Middle frontal gyrus (tissue), 1 donor: ENCODE data around the gene MLN.

Experiments
- DNase-seq: peaks from one replicate; pipeline ENCODE4 v3.0.0-alpha.2; 2015; ENCODE audit warnings: low spot score; ENCODE audit errors: extremely low spot score

MLN gene

DNA sequence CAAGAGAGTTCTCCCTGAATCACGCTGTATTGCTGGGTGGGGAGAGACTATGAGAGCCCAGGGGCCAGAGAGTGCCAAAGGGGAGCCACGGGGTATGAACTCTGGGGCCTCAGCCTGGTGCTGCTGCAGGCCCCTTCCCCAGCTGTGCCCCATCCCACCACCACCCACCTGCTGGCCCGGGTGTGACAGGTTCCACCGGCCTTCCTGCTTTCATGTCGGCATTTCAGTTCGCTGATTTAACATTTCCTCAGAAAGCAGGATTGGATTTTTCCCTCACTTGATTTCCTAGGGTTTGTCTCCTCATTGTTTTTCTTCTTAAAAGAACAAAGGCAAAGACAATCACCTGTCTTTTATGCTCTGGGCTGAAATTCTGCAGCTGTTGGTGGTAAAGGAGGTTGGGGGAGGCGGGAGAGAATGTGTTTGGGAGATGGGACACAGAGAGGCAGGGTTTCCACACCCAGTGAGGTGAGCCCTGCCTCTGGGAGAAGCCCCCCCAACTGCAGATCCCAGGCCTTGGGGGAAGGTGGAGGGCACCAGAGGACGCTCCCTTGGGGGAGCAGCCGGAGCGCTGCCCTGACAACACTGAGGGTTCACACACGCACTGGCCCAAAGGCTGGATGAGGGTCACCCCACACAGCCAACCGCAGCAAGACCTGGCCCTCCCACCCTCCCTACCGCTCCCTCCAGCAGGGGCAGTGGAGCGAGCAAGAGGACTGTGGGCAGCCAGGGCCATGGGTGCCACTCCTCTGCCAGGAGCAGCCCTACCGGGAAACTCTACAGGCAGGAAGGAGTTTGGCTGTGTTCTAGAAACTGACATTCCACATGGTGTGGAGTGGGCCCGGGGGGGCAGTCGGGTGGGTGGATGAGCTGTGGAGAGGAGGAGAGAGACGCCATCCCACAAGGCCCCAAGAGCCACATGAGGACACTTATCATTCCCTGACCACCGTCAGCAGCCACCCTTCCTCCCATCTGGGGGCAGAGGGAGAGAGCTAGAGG is 10.5 kb upstream of the MLN start:
- DNase-seq: no peak

DNA sequence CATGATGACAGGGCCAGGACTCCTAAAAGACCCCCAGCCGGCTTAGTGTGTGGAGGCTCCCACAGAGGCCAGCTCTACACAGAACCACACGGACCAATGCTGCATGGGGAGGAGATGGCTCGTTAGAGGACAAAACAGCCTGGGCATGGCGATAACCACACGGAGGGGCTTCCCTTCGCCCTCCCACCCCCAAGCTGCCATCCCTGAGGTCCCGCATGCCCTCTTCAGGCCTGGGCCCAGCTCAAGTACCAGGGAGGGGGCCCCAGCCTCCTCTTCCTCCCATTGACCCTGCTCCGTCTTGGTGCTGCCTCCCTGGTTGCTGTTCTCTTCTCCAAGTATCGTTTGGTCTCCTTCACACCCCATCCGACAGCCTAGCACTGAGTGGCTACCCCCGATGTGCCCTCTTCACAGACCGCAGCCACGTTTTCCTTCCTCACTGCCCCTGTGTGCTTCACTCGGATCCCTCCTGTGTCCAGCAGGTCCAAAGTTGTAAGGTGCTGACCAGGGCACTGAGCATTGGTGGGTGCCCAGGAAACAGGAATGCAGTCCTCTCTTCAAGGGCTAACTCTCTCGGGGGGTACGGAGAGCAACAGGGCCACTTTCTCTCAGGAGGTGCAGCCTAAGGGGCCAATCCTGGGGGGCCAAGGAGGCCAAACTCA is 9.6 kb upstream of the MLN start:
- no peak for DNase-seq

DNA sequence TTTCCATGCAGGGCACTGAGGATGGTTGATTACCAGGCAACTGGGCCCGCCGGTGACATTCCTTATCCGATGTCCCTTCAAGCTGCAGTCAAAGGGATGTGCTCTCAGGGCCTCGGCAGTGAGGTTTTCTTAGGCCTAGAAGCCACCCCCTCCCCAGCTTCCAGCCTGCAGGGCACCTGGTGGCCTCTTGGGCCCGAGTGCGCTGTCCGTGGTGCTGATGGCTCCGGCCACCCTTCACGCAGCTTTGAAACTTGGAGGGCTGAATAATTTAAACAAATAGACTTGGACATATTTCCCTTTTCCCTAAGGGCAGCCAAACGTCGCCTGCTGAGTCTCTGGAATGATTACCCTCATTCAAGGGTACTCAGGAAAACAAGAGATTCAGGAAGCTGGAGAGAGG is 8.9 kb upstream of the MLN start:
- DNase-seq: no peak

DNA sequence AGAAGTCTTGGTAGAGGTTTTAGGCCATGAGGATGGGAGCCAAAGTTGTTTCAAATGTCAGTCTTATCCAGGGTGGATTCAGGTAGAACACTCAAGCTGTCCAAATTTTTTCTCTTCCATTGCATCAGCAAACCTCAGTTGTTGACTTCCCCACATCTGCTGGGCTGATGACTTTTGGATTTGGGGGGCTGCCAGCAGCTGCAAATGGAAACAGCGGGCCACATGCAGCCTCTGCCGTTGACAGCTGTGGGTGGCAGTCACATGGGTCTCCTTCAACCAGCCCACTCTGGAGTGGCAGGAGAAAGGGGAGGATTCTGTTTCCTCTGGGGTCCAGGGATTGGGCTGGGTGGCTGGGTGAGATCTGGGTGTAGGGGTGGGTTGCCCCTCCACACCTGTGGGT is 5.8 kb upstream of the MLN start:
- no peak for DNase-seq

DNA sequence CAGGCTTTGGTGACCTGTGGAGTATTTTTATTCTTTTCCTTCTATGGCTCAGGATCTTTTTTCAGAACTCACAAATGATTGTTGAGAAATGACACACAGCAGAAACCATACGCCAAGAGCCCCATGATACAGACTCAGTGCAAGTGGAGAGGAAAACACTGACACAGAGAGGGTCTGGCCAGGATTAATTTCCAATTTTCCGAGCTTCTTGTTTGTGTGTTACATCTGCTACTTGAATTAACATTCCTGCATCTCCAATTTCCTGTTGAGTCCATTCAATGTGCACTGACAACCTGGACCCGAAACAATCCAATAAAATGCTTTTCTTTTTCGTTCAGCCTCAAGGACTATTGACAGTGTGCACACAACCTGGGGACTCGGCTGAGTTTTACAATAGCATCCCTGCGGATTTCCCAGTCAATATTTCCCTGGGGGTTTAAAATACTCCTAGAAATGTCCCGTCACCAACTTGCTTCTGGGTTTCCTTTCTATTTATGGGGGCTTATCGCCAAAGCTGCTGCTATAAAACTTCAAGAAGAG is 4.9 kb upstream of the MLN start:
- DNase-seq: no peak

DNA sequence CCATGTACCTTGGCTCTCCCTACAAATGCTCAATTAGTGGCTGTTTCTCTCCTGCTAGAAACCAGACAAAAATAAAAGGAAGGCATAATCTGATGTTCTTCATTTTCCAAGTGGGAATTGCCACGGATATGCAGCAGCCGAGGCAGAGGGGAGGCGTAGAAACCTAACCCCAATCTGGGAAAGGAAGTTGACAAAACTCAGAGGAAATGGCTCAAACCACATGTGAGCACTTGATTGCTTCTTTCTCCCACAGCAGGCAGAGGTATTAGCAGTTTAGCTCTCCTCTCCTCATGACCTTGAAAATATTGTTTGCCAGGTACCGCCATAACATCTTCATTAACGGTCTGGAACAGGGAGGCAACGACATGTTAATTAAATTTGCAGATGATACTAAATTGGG is 3.8 kb upstream of the MLN start:
- DNase-seq: no peak

DNA sequence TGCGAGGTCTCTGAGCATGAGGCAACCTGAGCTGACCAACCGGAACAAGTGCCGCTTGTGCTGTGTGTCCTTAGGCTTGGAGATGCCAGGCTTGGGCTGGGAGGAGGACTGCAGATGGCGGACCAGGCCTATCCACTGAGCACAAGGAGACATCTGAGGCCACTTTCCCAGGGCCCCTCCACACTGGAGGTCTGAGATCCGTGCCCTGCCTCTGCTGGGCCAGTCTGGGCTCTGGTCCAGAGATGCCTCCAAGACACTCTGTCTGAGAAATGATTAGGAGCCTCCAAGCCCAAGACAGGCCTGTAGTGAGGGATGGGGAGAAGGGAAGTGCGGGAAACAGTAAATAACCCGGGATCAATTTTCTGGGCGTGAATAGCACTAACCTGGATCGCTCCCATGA is 3.0 kb upstream of the MLN start:
- no peak for DNase-seq

DNA sequence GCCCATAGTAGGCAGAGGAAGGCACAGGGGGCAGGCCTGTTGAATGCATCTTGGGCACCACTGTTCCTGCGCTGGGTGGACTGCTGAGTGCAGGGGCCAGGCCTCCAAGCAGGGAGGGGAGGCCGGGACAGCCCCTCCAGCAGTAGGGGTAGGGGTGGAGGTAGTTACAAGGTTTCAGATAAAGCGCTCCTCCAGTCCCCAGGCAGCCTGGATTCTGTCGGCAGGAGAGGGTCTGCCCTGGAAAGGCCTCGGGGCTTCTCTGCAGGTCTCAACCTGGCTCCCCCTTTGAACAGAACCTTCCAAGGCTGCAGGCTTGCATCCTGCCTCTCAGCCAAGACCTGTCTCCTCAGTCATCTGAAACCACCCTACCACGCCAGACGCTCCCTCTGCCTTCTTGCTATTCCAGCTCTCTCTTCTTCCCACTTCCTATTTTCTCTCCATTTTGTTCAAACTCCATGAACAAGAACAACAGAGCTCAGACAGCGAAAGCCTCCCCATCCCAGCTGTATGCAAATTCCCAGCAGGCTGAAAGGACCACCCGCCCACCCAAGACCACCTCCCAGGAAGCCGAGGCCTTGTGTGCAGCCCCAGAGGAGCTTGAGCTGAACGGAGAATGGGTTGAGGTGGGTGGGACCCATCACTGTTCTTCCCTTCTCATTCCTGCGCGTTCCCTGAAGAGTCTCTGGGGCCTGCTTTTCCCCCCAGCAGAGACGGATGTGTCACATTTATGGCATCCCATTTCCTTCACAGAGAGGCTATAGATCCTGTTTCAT is 1.4 kb downstream of the MLN start:
- no peak for DNase-seq

DNA sequence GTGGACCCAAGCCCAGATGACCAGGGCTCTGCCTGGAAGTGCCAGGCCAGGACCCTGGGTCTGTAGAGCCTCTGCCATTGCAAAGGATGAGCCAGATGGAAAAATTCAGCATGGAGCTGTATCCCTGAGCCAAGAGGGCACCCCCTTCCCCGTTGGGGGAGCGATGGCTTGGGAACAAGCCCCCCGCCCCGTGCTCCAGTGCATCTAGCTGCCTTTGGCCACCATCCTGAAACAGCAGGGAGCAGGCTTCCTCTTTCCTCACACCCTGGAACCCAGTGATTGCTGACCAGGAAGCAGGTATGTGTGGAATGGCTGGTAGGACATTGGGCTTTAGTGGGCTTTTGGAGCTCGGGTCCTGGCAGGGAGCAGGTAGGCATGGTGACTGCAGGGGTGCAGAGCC is 2.2 kb downstream of the MLN start:
- DNase-seq: no peak

DNA sequence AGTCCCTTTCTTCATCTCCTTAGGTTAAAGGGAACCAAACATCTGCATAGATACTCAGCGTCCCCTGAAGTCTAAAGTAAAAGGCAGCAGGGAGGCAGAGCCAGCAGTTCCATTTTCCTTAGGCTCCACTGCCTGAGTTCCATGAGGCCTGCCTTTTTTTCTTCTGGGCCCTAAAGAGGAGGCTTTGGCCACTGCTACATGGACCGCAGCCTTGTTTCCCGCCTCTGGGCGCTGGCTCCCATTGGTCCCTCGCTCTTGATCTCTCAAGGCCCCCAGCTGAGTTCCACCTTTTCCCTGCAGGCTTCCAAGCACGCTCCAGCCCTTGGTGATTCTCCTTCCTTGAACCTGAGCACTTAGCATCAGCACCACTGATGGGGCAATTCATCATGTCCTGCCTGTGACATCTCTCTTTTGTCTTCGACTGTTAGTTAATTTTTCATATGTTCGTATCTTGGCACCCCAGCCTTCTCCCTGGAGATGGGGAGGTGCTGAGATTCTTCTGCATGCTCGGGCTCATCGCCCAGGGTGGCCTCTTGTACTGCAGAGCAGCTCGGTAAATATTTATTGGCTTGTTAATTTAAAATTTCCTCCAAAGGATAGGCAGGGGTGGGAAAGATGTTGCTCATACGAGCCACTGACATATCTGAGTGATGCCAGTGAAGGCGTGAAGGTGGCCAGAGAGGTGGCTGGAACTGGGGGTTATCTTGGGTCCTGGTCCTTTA is 3.4 kb downstream of the MLN start:
- DNase-seq: no peak

DNA sequence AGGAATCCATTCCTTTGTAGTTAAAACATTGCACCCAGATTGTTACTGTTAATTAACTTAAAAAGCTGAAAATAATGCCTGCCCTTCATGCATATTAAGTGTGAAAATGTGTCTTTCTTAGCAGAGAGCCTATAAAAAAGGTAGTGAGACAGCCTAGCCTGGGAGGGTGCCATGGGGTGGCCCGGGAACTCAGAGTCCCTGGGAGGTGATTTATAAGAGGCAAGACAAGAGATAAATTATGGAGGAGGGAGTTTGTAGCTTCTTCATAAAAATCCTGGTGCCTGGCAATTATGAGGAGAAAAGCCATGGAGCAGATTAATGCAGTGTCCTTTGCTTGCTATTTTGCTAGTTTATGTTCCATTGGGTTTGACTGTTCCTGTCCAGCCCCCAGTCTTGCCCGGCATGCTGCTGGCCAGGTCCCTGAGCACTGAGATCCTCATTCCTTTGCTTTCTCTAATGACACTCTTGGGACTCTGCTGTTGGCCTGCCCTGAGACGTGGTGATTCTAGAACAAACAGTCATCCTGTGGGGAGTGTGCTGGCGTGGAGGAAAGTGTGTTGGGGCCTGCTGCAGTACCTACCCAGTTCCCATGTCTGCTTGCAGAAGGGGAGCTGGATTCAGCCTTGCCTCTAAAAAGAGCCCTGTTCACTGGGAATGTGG is 4.2 kb downstream of the MLN start:
- DNase-seq: no peak

DNA sequence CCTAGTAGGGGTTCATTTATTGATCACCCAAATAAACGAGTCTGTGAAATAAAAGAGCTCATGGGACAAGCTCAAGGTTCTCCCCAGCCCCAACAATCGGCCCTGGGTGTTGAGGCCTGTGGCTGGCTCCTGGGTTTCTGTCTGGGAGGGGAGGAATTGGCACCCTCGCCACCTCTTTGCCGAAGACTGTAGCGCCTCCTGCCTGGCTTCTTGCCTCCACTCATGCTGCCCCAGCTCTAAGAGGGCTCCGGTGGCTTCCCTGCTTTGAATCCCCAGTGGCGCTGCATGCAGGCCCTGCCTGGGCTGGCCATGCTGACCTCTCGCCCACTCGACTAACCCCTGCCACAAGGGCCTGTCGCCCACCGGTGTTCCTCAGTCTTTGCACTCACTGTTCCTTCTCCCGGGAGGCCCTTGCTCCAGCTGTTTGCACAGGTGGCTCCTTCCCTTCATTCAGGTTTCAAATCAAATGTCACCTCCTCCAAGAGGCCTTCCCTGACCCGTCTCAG is 5.4 kb downstream of the MLN start:
- no peak for DNase-seq

DNA sequence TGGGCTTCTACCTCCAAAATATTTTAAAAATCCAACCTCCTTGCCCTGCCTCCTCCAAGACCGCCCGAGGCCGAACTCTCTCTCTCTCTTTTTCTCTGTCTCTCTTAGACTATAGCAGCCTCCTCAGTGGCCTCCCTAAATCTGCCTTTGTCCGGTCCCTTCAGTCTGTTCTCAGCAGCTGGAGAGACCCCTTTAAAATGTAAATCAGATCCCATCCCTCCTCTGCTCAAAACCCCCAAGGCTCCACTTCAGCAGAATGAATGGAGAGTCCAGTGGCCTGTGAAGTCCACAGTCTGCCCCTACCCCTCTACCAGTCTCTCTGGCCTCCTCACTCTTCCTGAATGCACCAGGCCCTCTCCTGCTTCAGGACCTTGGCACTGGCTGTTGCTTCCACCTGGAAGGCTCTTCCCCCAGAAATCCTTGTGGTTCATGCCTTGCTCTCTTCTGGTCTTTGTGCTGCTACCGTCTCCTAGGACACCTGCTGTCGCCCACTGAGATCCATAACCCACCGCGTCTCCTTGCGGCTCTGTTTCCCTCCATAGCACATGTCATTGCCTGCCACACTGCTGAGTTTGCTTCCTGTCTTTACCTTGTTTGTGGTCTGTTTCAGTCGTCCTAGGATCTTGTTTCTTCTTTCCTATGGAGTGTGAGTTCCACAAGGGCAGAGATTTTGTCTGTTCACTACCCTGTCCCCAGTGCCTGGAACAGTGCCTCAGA is 6.0 kb downstream of the MLN start:
- DNase-seq: no peak

DNA sequence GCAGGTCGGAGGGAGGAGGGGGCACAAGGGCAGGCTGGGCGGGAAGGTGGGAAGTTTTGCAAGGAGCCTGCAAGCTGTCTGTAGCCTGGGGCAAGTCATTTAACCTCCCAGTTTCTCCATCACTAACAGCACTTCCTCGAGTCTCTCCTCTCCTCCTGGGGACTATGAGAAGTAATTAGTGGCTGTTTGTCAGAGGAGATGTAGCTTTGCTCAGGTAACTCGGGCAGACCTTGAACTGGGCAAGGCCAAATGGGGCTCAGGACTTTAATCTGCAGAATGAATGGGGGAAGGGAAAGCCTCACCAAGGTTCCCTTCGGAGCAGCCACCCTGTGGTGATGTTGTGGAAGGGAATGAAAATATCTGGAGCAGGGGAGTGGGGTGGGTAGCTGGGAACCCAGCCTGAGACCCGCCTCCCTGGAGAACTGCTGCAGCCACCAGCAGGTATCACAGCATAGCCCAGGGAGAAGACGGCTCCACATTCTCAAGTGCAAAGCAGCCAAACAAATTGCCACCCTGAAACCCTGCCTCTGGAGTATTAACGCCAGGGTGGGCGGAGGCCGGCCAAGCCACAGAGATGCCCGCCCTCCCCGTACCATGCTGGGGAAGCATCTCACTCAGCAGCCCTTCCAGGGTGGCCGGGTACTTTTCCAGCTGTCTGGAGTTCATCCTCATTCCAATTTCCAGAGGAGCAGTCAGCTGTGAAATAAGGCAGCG is 8.7 kb downstream of the MLN start:
- DNase-seq: no peak

DNA sequence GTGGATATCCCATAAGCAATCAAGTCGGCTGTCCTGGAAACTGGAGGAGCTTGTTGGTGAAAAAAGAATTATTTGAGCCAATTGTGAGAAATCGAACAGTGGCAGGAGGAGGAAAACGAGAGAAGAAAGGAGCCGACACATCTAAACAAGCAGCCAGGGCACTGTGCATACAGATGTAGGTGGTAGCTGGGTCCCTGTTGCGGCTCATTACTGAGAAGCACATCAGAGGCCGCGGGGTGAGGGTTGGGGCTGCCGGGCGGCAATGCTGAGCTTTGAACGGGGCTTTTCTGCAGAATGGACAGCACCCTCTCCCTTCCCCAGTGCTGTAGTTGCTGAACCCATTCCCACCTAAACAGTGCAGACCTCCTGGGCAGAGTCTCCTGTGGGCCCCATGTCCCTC is 10.8 kb downstream of the MLN start:
- DNase-seq: no peak

DNA sequence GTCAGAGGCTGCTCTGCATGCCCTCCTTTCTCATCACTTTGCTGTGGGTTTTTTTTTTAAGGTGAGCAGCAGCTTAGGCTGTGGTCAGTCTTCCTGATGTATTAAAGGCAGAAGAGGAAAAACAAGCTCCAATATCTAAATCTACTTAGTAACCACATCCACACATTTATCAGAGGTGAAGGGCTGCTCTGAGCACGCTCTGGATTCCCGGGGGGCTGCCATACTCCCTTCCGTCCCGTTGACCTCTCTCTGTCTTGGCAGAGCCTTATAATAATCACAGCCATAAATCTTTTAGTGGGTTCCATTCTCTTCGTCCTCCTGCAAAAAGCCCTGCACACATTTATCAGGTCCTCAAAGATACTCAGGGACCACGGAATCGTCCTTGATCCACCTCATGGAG is 12.2 kb downstream of the MLN start:
- no peak for DNase-seq

DNA sequence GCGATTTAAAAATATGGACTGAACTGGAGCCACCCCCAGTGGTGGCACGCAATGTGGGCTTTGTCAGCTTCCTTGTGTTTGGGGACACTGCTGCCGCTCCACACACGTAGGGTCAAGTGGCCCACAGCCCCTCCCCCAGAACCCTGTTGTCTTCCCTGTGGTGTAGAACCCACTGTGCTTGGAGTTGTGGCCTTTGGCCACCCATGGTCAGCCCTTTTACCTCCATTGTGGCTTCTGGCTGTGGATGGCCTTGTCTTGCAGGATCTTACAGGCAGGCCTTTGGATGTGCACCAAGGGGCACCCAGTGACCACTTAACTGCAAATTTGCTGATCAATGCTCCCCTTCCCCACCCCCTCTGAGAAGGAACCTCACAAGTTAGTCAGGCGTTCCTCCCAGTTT is 12.9 kb downstream of the MLN start:
- DNase-seq: no peak

DNA sequence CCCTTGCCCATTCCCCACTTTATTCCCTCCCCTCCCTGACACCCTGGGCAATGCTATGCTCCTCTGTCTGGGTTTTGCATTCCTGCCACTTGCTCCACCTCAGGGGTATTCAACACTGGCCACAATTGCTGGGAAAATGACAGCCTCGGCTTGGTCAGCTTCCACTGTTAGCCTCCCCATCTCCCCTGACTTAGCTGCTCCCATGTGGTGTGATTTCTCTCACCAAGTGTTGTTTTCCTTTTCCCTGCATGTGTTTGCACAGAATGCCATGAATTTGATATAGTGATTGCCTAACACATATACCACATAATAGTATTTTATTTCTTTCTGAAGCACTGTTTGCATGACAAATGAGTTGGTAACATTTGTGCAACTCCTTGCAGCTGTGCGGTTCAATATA is 13.4 kb downstream of the MLN start:
- DNase-seq: no peak

DNA sequence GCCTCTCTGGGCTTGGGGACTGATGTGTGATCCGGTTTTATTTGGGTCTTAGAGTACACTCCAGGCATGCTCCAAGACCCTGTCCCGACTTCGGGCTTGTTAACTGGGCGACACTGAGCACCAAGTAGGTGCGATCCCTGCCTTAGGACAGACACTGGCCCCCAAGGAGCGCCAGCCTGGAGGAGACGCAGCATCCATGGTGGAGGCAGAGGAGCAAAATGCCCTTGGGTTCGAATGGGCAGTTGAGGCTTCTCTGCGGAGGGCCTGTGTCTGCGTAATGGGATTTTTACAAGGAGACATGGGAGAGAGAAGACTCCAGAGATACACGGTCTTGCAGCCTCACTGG is 14.3 kb downstream of the MLN start:
- DNase-seq: no peak
